ENCODE measurements around the gene HIP1.
"Not testable (repeated sequence)": the region's sequence is repeated elsewhere in the genome, so short reads cannot be mapped to it uniquely, and the experiment has no call there.

Gene HIP1

GRCh38 chr7:75565132-75565837, 173.5 kb downstream of the HIP1 start:
- TF ChIP-seq, protein P1, sequence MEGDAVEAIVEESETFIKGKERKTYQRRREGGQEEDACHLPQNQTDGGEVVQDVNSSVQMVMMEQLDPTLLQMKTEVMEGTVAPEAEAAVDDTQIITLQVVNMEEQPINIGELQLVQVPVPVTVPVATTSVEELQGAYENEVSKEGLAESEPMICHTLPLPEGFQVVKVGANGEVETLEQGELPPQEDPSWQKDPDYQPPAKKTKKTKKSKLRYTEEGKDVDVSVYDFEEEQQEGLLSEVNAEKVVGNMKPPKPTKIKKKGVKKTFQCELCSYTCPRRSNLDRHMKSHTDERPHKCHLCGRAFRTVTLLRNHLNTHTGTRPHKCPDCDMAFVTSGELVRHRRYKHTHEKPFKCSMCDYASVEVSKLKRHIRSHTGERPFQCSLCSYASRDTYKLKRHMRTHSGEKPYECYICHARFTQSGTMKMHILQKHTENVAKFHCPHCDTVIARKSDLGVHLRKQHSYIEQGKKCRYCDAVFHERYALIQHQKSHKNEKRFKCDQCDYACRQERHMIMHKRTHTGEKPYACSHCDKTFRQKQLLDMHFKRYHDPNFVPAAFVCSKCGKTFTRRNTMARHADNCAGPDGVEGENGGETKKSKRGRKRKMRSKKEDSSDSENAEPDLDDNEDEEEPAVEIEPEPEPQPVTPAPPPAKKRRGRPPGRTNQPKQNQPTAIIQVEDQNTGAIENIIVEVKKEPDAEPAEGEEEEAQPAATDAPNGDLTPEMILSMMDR (IDR thresholded peaks at IDR 0.05; ENCODE audit: low read depth, low read length) = no peak
- peak; percentile 35 for DNase-seq (ENCODE audit: extremely low read depth, low read depth)

GRCh38 chr7:75563171-75563570, 175.6 kb downstream of the HIP1 start:
- TF ChIP-seq, protein P1 (IDR thresholded peaks at IDR 0.05; ENCODE audit: low read depth, low read length) = no peak
- DNase-seq (ENCODE audit: extremely low read depth, low read depth) = no peak

- DNase-seq (ENCODE audit: extremely low read depth, low read depth) = no peak
- TF ChIP-seq, protein P1 (IDR thresholded peaks at IDR 0.05; ENCODE audit: low read depth, low read length) = no peak
Observed at GRCh38 chr7:75559976-75560365, 178.8 kb downstream of the HIP1 start.

GRCh38 chr7:75559355-75559975, 179.3 kb downstream of the HIP1 start:
- DNase-seq (ENCODE audit: extremely low read depth, low read depth) = no peak

GRCh38 chr7:75556835-75557234, 181.9 kb downstream of the HIP1 start:
- DNase-seq (ENCODE audit: extremely low read depth, low read depth) = not testable (repeated sequence)

More at GRCh38 chr7:75559355-75559975, 179.3 kb downstream of the HIP1 start:
- TF ChIP-seq, protein P1 (IDR thresholded peaks at IDR 0.05; ENCODE audit: low read depth, low read length) = no peak

DNA sequence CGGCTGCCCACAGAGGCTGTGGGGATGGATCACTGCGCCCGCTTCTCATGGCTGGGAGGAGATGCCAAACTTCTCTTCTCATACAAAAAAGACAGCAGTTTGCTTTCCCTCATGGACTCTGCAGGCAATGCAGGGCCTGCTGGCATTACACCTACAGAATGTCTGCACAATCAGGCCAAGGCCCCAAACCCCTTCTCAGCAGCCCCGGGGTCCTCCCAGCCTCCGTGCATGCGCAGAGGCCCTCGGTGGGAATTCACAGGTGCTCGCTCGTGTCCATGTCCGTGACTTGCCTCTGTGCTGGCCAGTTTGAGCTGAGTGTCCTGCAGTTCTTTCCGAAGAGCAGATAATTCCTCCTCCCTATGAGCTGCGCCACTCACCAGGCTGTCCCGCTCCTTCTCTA, 183.0 kb downstream of the HIP1 start:
- no peak for DNase-seq (ENCODE audit: extremely low read depth, low read depth)
- TF ChIP-seq, protein P1 (IDR thresholded peaks at IDR 0.05; ENCODE audit: low read depth, low read length) = no peak

- TF ChIP-seq, protein P1 (IDR thresholded peaks at IDR 0.05; ENCODE audit: low read depth, low read length) = no peak
- no peak for DNase-seq (ENCODE audit: extremely low read depth, low read depth)
Observed at GRCh38 chr7:75546237-75547015, 192.3 kb downstream of the HIP1 start.

Data from AG09319 (cell line).